ENCODE measurements around the gene CHRNA4. TPM values are rescaled to one million over a fixed set of nuclear protein-coding genes. Genes with fewer than 3 reads are reported as not detected.

The CHRNA4 gene
- total and polyA plus RNA-seq, 2 of the 4 experiments (the other 2 are of a cell fraction) = not detected

DNA sequence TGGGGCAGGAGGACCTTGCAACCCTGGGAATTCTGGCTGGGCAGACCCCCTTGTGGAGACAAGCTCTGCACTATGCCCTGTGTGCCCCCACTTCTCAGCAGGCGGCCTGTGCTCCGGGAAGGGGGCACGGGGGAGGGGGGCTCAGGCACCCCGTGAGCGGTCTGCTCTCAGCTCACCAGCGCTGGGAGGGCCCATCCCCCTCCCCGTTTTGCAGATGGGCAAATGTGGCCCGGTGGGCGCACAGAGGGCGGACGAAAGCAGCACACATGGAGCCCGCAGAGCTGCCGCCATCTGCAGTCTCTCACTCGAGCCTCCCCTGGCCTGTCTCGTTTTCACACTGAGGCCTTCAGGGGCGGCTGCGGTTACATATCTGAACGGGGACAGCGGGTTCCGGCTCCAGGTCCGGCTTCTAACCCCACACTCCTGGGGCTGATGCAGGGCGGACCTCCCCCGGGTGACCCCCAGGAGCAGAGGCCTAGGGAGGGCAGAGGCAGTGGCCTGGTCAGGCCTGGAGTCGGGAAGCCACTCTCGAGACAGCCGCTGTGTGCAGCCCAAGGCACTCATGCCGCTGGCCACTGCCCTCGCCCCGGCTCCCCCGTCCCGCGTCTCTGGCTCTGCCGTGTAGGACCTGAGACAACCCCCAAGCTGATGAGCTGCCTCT is 13.9 kb downstream of the CHRNA4 start:
- in situ Hi-C loops (cut with MboI; ENCODE audit: low sequenced_read_pairs) = no loop called here
- DNase-seq = no peak
- ChIA-PET CTCF (no interaction called here), POLR2A (ENCODE audit: unreplicated experiment) (no interaction called here)
- Histone ChIP-seq H4K5ac (ENCODE audit: low read depth, low read length) (no peak overlapping the region), H3K4ac (ENCODE audit: low read depth, low read length) (no peak overlapping the region), H2BK5ac (ENCODE audit: low read depth, low read length, poor library complexity, severe bottlenecking) (no peak overlapping the region), H4K91ac (ENCODE audit: insufficient read depth, low read depth, low read length) (no peak overlapping the region), H3K14ac (replicated peaks; ENCODE audit: low read depth, low read length) (no peak overlapping the region), H3K18ac (ENCODE audit: low read depth, low read length) (no peak overlapping the region), H3K79me1 (ENCODE audit: low read depth in 1 of 2, low read length in 2 of 2) (no peaks in the 10 kb centered on the region), H3K23ac (ENCODE audit: low read depth, low read length) (no peak overlapping the region), H3K9ac (ENCODE audit: low read depth, low read length) (no peak overlapping the region), H3K27me3 (ENCODE audit: control insufficient read depth, insufficient read depth, low read length) (peaks cover 38% of the 10 kb centered on the region), H2AFZ (replicated peaks; ENCODE audit: low read length, poor library complexity) (no peak overlapping the region), H3K9me1 (ENCODE audit: insufficient read depth, low read length) (no peaks in the 10 kb centered on the region), H2BK120ac (ENCODE audit: low read depth, low read length) (no peak overlapping the region), H2BK20ac (ENCODE audit: low read depth, low read length) (no peak overlapping the region), H2BK15ac (ENCODE audit: low read depth, low read length) (no peak overlapping the region), H3K4me1 (ENCODE audit: control insufficient read depth, insufficient read depth, low read length) (no peaks in the 10 kb centered on the region), H4K20me1 (ENCODE audit: insufficient read depth, low read length) (no peaks in the 10 kb centered on the region), H3K36me3 (ENCODE audit: control insufficient read depth, insufficient read depth, low read length) (no peaks in the 10 kb centered on the region), H3K9me3 (ENCODE audit: control insufficient read depth, insufficient read depth, low read length) (peaks cover 3% of the 10 kb centered on the region; the same call in 1 of the 2 replicates), H3K4me2 (ENCODE audit: low read depth, low read length) (no peak overlapping the region), H4K8ac (ENCODE audit: low read depth in 2 of 2, low read length in 2 of 2) (no peak overlapping the region), H3K4me3 (ENCODE audit: insufficient read depth, low read depth, low read length) (no peak overlapping the region), H2AK9ac (replicated peaks; ENCODE audit: low read depth, low read length, poor library complexity) (no peak overlapping the region), H3K56ac (ENCODE audit: extremely low read depth, insufficient read depth, low read length) (no peak overlapping the region), H3K27ac (ENCODE audit: insufficient read depth, low read length) (no peak overlapping the region), H2AK5ac (ENCODE audit: low read depth, low read length) (no peak overlapping the region)
- intact Hi-C loops (cut with micrococcal nuclease) = no loop called here
- 41% methylated on average over 16 of the region's 33 CpGs; no CpG with 5 or more reads in 1 of the 2 experiments for WGBS, 2 experiments (ENCODE audit: extremely low coverage in 2 of 2, insufficient read length in 1 of 2)
- TF ChIP-seq POLR2A (IDR thresholded peaks at IDR 0.05; ENCODE audit: low read depth, low read length) (no peak), BHLHE40 (IDR thresholded peaks at IDR 0.05; ENCODE audit: low read depth, low read length) (no peak), MAFK (IDR thresholded peaks at IDR 0.05; ENCODE audit: low read depth, low read length) (no peak), CEBPB (IDR thresholded peaks at IDR 0.05; ENCODE audit: low read depth, low read length) (no peak), RAD21 (IDR thresholded peaks at IDR 0.05; ENCODE audit: low read length) (no peak), RFX5 (IDR thresholded peaks at IDR 0.05; ENCODE audit: low read depth, low read length) (no peak), CHD1 (IDR thresholded peaks at IDR 0.05; ENCODE audit: low read depth, low read length) (no peak), FOS (IDR thresholded peaks at IDR 0.05; ENCODE audit: low read depth, low read length) (no peak), RCOR1 (IDR thresholded peaks at IDR 0.05; ENCODE audit: insufficient replicate concordance, low read length) (no peak), MXI1 (IDR thresholded peaks at IDR 0.05; ENCODE audit: borderline replicate concordance, low read depth, low read length) (no peak), SMC3 (IDR thresholded peaks at IDR 0.05; ENCODE audit: low read depth, low read length) (no peak), NFE2L2 (IDR thresholded peaks at IDR 0.05; ENCODE audit: low read depth, low read length) (no peak), MAZ (IDR thresholded peaks at IDR 0.05; ENCODE audit: borderline replicate concordance, low read depth, low read length) (no peak)
- TF ChIP-seq, protein P1, sequence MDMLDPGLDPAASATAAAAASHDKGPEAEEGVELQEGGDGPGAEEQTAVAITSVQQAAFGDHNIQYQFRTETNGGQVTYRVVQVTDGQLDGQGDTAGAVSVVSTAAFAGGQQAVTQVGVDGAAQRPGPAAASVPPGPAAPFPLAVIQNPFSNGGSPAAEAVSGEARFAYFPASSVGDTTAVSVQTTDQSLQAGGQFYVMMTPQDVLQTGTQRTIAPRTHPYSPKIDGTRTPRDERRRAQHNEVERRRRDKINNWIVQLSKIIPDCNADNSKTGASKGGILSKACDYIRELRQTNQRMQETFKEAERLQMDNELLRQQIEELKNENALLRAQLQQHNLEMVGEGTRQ (IDR thresholded peaks at IDR 0.05; ENCODE audit: low read depth, low read length) = no peak
- TF ChIP-seq, protein P2, sequence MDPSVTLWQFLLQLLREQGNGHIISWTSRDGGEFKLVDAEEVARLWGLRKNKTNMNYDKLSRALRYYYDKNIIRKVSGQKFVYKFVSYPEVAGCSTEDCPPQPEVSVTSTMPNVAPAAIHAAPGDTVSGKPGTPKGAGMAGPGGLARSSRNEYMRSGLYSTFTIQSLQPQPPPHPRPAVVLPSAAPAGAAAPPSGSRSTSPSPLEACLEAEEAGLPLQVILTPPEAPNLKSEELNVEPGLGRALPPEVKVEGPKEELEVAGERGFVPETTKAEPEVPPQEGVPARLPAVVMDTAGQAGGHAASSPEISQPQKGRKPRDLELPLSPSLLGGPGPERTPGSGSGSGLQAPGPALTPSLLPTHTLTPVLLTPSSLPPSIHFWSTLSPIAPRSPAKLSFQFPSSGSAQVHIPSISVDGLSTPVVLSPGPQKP (IDR thresholded peaks at IDR 0.05; ENCODE audit: borderline replicate concordance, low read depth, low read length) = no peak
- TF ChIP-seq, protein P3, sequence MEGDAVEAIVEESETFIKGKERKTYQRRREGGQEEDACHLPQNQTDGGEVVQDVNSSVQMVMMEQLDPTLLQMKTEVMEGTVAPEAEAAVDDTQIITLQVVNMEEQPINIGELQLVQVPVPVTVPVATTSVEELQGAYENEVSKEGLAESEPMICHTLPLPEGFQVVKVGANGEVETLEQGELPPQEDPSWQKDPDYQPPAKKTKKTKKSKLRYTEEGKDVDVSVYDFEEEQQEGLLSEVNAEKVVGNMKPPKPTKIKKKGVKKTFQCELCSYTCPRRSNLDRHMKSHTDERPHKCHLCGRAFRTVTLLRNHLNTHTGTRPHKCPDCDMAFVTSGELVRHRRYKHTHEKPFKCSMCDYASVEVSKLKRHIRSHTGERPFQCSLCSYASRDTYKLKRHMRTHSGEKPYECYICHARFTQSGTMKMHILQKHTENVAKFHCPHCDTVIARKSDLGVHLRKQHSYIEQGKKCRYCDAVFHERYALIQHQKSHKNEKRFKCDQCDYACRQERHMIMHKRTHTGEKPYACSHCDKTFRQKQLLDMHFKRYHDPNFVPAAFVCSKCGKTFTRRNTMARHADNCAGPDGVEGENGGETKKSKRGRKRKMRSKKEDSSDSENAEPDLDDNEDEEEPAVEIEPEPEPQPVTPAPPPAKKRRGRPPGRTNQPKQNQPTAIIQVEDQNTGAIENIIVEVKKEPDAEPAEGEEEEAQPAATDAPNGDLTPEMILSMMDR (conservative IDR thresholded peaks at IDR 0.05; ENCODE audit: low read depth, low read length) = no peak
- dilution Hi-C loops (cut with HindIII; ENCODE audit: low sequenced_read_pairs, unreplicated experiment) = no loop called here
- BruUV-seq (replicated peaks) = no TSS peak
- no peak for ATAC-seq (ENCODE audit: low read depth)
